Epidermal melanocyte (primary cell): ENCODE results near the gene PMS1.
A peak's percentile ranks its signal among the peaks of the same experiment; 100 is the strongest.
"Not testable (repeated sequence)": the region's sequence is repeated elsewhere in the genome, so short reads cannot be mapped to it uniquely, and the experiment has no call there.

Experiments
- DNase-seq: peaks from one replicate; pipeline ENCODE4 v3.0.0; 2011; ENCODE audit warnings: low spot score; ENCODE audit not compliant: insufficient read length

Gene PMS1

GRCh38 chr2:189783927-189784867 lies at the start of gene PMS1, which contains the start of gene ORMDL1:
Gene PMS1 (plus strand): TSS chr2:189784450. CDS start chr2:189791810, 7,360 bp downstream.
Gene ORMDL1 (minus strand): TSS chr2:189784339. CDS start chr2:189782595, 1,744 bp downstream.
- peak; percentile 76 for DNase-seq

GRCh38 chr2:189751080-189751658 lies 33.1 kb upstream of the PMS1 start:
- no peak for DNase-seq

- no peak for DNase-seq
Observed at GRCh38 chr2:189756311-189756952, 27.8 kb upstream of the PMS1 start.

GRCh38 chr2:189760154-189760553 lies 24.1 kb upstream of the PMS1 start:
- DNase-seq: not testable (repeated sequence)

- DNase-seq: no peak
Observed at GRCh38 chr2:189762229-189762550, 22.1 kb upstream of the PMS1 start.

GRCh38 chr2:189762551-189763298 lies 21.5 kb upstream of the PMS1 start, which contains the start of gene OSGEPL1:
Gene OSGEPL1 (minus strand): TSS chr2:189762792. CDS start chr2:189761640, 1,152 bp downstream.
- DNase-seq: peak; percentile 41

GRCh38 chr2:189763908-189764661 lies 20.2 kb upstream of the PMS1 start:
- DNase-seq: no peak

- no peak for DNase-seq
Observed at GRCh38 chr2:189770590-189771322, 13.5 kb upstream of the PMS1 start.

GRCh38 chr2:189772212-189772611 lies 12.0 kb upstream of the PMS1 start:
- DNase-seq: no peak

- no peak for DNase-seq
Observed at GRCh38 chr2:189782221-189782671, 2.0 kb upstream of the PMS1 start.

- DNase-seq: no peak
Observed at GRCh38 chr2:189783451-189783926, 761 bp upstream of the PMS1 start.

GRCh38 chr2:189791338-189792042 lies 7.2 kb downstream of the PMS1 start:
- no peak for DNase-seq

GRCh38 chr2:189794310-189794709 lies 10.1 kb downstream of the PMS1 start:
- DNase-seq: no peak

GRCh38 chr2:189797902-189798301 lies 13.7 kb downstream of the PMS1 start:
- no peak for DNase-seq

- DNase-seq: no peak
Observed at GRCh38 chr2:189798312-189799029, 14.2 kb downstream of the PMS1 start.

GRCh38 chr2:189799030-189799331 lies 14.7 kb downstream of the PMS1 start:
- no peak for DNase-seq

- DNase-seq: no peak
Observed at GRCh38 chr2:189799531-189799930, 15.3 kb downstream of the PMS1 start.

GRCh38 chr2:189802396-189802912 lies 18.2 kb downstream of the PMS1 start:
- DNase-seq: no peak
